SK-N-SH treated with all-trans-retinoic acid at 6 μM for 48 hours (cell line): ENCODE data around the gene SYPL1.

Experiments used
- CSRNP3 ChIP-seq: fragments of 250-450 bp; sonication (Bioruptor Pico); IDR thresholded peaks from 2 replicates; pipeline ENCODE4 v1.5.1; 2021; ENCODE audit warnings: mild to moderate bottlenecking, moderate library complexity
- PPARA ChIP-seq: fragments of 250-450 bp; sonication (Bioruptor Pico); IDR thresholded peaks from 2 replicates; pipeline ENCODE4 v1.5.0; 2020; ENCODE audit warnings: mild to moderate bottlenecking, borderline replicate concordance
- RARB ChIP-seq: fragments of 250-450 bp; sonication (Bioruptor Pico); IDR thresholded peaks from 2 replicates; pipeline ENCODE4 v1.8.0; 2021; ENCODE audit warnings: mild to moderate bottlenecking, moderate library complexity
- TCF4 ChIP-seq: fragments of 250-450 bp; sonication (Bioruptor Pico); IDR thresholded peaks from 2 replicates; pipeline ENCODE4 v1.8.0; 2021; ENCODE audit warnings: mild to moderate bottlenecking, moderate library complexity, borderline replicate concordance
- TOX ChIP-seq: fragments of 250-450 bp; sonication (Bioruptor Pico); IDR thresholded peaks from 2 replicates; pipeline ENCODE4 v1.8.0; 2021; ENCODE audit warnings: mild to moderate bottlenecking, moderate library complexity, borderline replicate concordance
- ZC3H10 ChIP-seq: fragments of 250-450 bp; sonication (Bioruptor Pico); IDR thresholded peaks from 2 replicates; pipeline ENCODE4 v1.5.1; 2021; ENCODE audit warnings: mild to moderate bottlenecking, moderate library complexity
- ZFP3 ChIP-seq: fragments of 250-450 bp; sonication (Bioruptor Pico); IDR thresholded peaks from 2 replicates; pipeline ENCODE4 v1.5.0; 2020; ENCODE audit warnings: mild to moderate bottlenecking, moderate library complexity
- ZFP30 ChIP-seq: fragments of 450-650 bp; formaldehyde crosslinking; IDR thresholded peaks from 2 replicates; pipeline ENCODE4 v1.5.0; 2022; ENCODE audit warnings: mild to moderate bottlenecking, moderate library complexity
- ZNF70 ChIP-seq: fragments of 450-650 bp; formaldehyde crosslinking; IDR thresholded peaks from 2 replicates; pipeline ENCODE4 v1.5.0; 2020; ENCODE audit warnings: mild to moderate bottlenecking, moderate library complexity
- ZNF8 ChIP-seq: fragments of 450-650 bp; formaldehyde crosslinking; IDR thresholded peaks from 2 replicates; pipeline ENCODE4 v1.5.0; 2020; ENCODE audit warnings: mild to moderate bottlenecking, moderate library complexity

GRCh38 chr7:106153891-106154449 is 41.9 kb upstream of the SYPL1 start:
- no peak for TF ChIP-seq ZNF70 (CRISPR knock-in tag)
- TF ChIP-seq ZFP30 (CRISPR knock-in tag): no peak
- TF ChIP-seq ZC3H10 (CRISPR knock-in tag): no peak
- no peak for TF ChIP-seq TOX (CRISPR knock-in tag)
- TF ChIP-seq ZNF8: no peak
- TF ChIP-seq CSRNP3 (CRISPR knock-in tag): no peak
- no peak for TF ChIP-seq TCF4 (CRISPR knock-in tag)
- TF ChIP-seq PPARA (CRISPR knock-in tag): no peak
- TF ChIP-seq RARB: no peak
- TF ChIP-seq ZFP3 (CRISPR knock-in tag): no peak
